Smooth muscle cell of the brain vasculature (primary cell): ENCODE measurements around the gene CCDC159.
"Not testable (repeated sequence)": the region's sequence is repeated elsewhere in the genome, so short reads cannot be mapped to it uniquely, and the experiment has no call there.

ENCODE experiments used
- DNase-seq: peaks from one replicate; pipeline ENCODE4 v3.0.0-alpha.2; 2012; ENCODE audit warnings: low read depth, low spot score

CCDC159 gene

GRCh38 chr19:11338121-11338520 is 8.2 kb upstream of the CCDC159 start:
- no peak for DNase-seq

- DNase-seq: no peak
Observed at GRCh38 chr19:11338569-11339253, 7.6 kb upstream of the CCDC159 start.

GRCh38 chr19:11339254-11340098 is 6.8 kb upstream of the CCDC159 start, which contains the start of gene RAB3D:
RAB3D (minus strand) TSS chr19:11339657; CDS start chr19:11337399, 2,258 bp downstream.
- no peak for DNase-seq

- DNase-seq: not testable (repeated sequence)
Observed at GRCh38 chr19:11340099-11340467, 6.2 kb upstream of the CCDC159 start.

GRCh38 chr19:11342429-11342828 is 3.9 kb upstream of the CCDC159 start:
- no peak for DNase-seq

GRCh38 chr19:11345122-11345803 is 1.1 kb upstream of the CCDC159 start:
- DNase-seq: no peak

- DNase-seq: no peak
Observed at GRCh38 chr19:11347546-11348039, 1.3 kb downstream of the CCDC159 start.

GRCh38 chr19:11349171-11349570 is 2.9 kb downstream of the CCDC159 start:
- no peak for DNase-seq

- not testable (repeated sequence) for DNase-seq
Observed at GRCh38 chr19:11354102-11354501, 7.8 kb downstream of the CCDC159 start.

- peak; percentile 73 for DNase-seq
Observed at GRCh38 chr19:11355160-11356073, 9.1 kb downstream of the CCDC159 start, which contains the start of gene PLPPR2. PLPPR2 (plus strand) TSS chr19:11355432; CDS start chr19:11357674, 2,242 bp downstream.

GRCh38 chr19:11356074-11356397 is 9.7 kb downstream of the CCDC159 start:
- DNase-seq: no peak

GRCh38 chr19:11356676-11357550 is 10.6 kb downstream of the CCDC159 start:
- no peak for DNase-seq

GRCh38 chr19:11359421-11359820 is 13.1 kb downstream of the CCDC159 start:
- no peak for DNase-seq

- no peak for DNase-seq
Observed at GRCh38 chr19:11361037-11361770, 14.9 kb downstream of the CCDC159 start.

GRCh38 chr19:11361771-11362731 is 15.7 kb downstream of the CCDC159 start:
- no peak for DNase-seq

- DNase-seq: no peak
Observed at GRCh38 chr19:11363881-11364280, 17.6 kb downstream of the CCDC159 start.

GRCh38 chr19:11364296-11364904 is 18.1 kb downstream of the CCDC159 start:
- no peak for DNase-seq

GRCh38 chr19:11364935-11365334 is 18.6 kb downstream of the CCDC159 start:
- DNase-seq: no peak
